Hematopoietic multipotent progenitor cell treated with erythropoietin and hydrocortisone succinate and interleukin-3 and kit ligand, for 17 days (in vitro differentiated cells): ENCODE data around the gene AZGP1.
"Not testable (repeated sequence)": the region's sequence is repeated elsewhere in the genome, so short reads cannot be mapped to it uniquely, and the experiment has no call there.

ENCODE experiments used
- DNase-seq: peaks from one replicate; pipeline ENCODE4 v3.0.0-alpha.2; 2015; ENCODE audit warnings: low spot score

AZGP1 gene

DNA sequence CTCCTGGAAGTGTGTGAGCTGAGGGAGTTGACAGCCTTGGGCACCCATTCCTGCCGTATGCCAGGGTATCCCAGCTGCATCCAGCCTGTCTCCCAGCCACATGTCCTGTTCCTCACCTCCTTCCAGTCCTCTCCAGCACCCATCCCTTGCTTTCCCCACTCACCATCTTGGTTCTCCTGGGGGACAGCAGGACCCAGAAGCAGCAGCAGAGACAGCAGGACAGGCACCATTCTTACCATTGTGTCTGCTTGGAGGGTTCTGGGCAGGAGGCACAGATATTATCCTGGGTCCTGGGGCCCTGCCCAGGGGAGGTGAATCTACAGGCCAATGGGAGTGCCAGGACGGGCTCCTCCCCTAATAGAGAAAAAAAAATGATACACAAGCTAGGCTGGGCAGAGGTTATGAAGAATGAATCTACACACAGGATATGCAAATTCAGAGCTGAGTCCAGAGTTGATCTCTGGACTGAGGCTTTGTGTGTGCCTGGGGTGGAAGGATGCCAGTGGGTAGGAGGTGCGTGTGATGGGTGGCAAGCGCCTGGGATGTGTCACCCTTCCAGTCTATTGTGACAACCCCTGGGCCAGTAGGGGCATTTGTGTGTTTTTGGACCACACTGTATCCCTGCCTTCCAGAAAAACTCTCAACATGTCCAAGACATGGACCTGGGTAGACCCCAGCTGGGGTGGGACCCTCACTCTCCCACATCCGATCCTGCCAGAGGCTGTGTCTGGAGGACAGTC is at the start of gene AZGP1:
Gene AZGP1 (minus strand): TSS at position 250 of the 740 bp plus-strand sequence. CDS start 11 bp downstream, at position 239.
- DNase-seq, result no peak

DNA sequence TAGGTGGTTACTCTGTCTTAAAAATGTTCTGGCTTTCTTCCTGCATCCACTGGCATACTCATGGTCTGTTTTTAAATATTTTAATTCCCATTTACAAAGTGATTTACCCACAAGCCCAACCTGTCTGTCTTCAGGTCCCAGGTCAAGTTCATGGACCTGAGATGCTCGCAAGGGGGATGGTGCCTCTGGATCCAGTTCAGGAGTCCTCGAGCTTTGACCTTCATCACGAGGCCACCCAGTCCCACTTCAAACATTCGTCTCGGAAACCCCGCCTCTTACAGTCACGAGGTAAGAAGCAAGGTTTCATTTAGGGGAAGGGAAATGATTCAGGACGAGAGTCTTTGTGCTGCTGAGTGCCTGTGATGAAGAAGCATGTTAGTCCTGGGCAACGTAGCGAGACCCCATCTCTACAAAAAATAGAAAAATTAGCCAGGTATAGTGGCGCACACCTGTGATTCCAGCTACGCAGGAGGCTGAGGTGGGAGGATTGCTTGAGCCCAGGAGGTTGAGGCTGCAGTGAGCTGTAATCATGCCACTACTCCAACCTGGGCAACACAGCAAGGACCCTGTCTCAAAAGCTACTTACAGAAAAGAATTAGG is 48.3 kb upstream of the AZGP1 start:
- no peak for DNase-seq

DNA sequence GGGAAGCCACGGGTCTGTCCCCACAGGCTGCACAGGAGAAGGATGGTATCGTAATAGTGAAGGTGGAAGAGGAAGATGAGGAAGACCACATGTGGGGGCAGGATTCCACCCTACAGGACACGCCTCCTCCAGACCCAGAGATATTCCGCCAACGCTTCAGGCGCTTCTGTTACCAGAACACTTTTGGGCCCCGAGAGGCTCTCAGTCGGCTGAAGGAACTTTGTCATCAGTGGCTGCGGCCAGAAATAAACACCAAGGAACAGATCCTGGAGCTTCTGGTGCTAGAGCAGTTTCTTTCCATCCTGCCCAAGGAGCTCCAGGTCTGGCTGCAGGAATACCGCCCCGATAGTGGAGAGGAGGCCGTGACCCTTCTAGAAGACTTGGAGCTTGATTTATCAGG is 47.7 kb upstream of the AZGP1 start:
- DNase-seq, result no peak

DNA sequence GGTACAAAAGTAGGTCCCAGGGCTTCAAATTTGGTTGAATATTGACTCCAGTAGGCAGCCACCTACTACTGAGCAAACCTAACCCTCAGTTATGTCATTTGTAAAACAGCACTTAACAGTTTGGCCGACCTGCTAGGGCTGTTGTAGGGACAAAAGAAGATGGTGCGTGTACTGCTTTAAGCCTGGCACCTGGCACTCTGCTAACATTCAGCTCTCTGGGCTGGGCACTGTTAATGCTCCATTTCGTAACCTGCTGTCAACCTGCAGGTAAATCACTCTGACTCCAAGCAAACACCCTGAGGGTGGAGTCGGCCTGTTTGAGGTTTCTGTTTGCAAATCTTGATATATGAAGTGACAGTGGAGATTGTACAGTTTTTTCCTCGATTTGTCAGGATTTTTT is 46.8 kb upstream of the AZGP1 start:
- DNase-seq, result no peak

DNA sequence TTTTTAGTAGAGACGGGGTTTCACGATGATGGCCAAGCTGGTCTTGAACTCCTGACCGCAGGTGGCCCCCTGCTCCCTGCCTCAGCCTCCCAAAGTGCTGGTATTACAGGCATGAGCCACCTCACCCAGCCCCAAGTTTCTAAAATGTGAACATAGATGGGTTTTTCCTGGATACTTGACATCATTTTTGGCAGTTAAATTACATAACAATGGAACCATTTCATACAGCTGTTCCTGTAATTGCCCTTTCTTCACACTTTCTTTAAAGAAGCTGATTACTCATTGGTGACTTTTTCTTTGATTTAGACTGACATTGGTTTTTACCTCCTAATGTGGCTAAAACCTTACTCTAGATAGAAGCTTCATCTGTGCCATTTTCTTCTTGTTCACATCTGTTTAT is 45.5 kb upstream of the AZGP1 start:
- no peak for DNase-seq

DNA sequence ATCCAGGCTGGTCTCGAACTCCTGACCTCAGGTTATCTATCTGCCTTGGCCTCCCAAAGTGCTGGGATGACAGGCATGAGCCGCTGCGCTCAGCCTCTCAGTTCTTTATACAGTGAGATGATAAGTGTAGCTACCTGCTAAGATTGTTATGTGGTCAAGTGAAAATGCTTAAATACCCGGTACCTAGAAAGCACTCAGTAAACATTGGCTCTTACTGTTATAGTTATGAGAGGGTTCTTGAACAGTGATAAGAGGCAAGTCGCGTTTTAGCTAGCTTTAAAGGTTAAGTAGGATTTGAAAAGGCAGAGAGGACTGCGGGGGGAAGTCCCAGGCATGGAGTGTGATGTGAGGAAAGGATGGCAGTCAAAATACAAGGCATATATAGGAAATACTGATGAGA is 44.1 kb upstream of the AZGP1 start:
- DNase-seq, result no peak

DNA sequence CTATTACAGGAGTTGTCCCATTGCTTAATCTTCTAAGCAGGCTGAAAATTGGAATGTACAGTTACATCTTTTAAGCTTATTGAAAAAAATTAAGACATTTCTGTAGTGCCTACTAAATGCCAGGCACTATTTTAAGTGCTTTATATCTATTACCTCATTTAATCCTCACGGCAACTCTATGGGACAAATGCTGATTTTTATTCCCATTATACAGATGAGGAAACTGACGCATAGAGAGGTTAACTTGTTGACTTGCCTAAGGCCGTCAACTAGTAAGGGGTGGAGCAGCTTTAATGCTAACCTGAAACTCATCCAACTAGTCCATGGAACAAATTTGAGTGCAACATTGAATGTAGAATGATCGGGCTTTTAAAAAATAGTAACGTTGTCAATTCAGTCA is 42.0 kb upstream of the AZGP1 start:
- DNase-seq, result no peak

DNA sequence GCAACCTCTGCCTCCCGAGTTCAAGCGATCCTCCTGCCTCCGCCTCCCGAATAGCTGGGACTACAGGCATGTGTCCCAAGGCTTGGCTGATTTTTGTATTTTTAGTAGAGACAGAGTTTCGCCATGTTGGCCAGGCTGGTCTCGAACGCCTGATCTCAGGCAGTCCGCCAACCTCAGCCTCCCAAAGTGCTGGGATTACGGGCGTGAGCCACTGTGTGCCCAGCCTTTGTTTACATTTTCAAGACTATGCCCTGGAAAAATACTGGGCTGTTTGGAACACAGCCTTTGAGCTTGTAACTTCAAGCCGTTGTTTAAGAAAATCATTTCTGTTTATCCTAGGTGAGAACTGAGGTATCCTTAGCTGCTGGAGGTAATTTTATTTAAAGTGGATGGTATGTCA is 41.5 kb upstream of the AZGP1 start:
- DNase-seq, result no peak

DNA sequence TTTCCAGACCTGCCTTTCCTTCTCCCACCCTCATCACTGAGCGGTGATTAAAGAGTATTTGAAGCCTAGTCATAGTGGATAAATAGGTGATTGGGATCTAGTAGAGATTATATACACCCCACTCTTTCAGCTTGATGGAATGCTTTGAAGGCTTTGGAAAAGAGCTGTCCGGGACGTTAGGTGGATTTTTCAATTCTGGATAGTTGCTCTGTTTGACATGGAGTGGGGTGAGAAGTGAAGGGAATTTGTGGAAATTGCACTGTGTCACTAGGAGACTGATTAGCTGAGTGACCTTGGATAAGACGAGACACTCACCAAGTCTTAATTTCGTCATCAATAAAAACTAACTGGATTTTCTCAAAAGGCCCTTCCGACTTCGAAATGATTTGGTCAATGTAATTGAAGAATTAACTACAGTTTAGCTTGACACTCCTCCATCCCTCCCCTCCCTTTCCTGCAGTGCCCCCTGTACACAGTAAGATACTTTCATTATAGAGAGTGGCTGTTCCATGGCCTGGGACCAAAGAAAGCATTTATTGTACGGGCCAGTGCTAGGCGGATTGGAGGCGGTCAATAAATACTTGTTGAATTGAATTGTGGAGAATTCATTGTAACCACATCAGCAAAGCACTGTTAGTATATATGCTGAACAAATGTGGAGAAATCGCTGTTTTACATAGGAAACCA is 40.5 kb upstream of the AZGP1 start:
- peak; percentile 38 for DNase-seq

DNA sequence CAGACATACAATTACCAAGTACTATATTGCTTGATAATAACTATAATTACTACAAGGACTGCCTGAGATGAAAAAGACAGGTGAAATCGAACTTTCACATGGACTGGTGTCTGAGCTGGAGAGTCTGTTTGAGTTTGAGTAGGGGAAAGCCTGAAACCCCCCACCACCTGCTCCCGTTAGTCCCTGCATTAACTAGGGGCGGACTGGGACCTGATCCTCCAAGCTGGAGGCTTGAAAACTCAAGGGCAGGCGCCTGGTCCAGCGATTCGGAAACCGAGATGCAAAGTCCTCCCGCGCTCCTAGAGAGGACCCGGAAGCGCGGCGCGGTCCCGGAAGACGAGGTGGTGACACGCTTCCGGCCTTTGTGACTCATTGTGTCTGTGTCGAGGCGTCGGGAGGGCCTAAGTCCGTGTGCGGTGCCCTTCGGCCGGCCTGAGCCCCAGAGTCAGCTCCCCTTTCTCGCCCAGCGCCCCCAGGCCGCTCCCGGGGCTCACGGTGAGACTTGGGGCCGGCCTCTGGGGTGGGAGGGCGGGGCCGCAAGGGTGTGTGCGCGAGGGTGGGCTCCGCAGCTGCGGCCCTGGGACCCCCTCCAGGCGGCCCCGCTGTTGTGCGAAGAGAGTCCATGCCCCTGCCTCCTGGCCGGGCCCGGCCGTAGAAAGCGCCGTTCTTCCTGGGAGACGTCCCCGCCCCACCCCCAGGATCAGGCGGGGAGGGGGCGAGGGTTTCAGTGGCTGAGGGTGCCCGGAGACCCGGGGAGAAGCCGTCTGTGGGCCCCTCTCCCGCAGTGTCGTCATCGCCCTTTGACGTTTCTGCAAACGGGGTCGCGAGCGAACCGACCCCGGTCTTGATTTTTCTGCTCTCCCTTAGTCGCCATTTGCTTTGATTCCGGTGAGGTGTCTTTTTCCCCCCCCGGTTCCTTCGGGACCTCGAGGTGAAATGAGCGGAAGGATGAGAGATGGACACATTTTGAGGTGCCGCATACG is 39.7 kb upstream of the AZGP1 start, which contains the start of gene ZKSCAN1:
Gene ZKSCAN1 (plus strand): TSS at position 365 of the 983 bp plus-strand sequence. CDS start 7,911 bp downstream, outside the sequence.
- DNase-seq, result peak; percentile 91

DNA sequence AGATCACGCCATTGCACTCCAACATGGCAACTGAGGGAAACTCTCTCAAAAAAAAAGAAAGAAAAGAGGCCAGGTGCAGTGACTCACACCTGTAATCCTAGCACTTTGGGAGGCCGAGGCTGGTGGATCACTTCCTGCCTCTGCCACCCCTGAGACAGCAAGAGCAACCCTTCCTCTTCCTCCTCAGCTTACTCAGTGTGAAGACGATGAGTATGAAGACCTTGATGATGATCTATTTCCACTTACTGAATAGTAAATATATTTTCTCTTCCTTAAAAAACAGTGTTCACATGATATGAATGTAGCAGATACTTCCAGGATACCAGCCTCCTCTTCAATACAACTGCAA is 37.5 kb upstream of the AZGP1 start:
- no peak for DNase-seq

DNA sequence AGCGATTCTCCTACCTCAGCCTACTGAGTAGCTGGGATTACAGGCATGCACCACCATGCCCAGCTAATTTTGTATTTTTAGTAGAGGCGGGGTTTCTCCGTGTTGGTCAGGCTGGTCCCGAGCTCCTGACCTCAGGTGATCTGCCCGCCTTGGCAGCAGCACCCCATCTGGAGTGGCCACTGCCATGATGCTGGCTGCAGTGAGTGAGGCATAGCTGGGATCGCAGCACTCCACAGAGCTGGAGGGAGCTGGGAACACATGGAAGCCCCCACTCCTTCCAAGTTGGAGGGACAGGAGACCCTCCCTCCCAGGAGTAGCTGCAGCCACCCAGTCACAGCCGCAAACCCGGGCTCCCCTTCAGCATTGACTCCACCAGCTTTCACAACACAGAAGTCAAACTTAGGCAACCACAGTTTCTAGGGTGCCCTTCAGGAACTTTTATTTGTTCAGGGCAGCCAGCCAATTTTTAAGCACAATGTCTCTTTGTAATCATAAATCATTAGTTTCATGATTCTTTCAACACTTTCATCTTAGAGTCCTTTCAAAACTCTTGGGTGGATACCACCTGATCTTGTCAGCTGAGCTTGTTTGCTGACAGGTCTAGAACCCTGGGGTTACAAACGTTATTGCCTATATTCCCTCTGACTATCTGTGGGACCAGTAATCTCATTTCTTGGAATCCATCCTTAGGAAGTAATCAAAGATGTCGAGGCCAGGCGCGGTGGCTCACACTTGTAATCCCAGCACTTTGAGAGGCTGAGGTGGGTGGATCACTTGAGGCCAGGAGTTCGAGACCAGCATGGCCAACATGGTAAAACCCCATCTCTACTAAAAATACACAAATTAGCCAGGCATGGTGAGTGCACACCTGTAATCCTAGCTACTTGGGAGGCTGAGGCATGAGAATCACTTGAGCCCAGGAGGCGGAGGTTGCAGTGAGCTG is 36.8 kb upstream of the AZGP1 start:
- not testable (repeated sequence) for DNase-seq

DNA sequence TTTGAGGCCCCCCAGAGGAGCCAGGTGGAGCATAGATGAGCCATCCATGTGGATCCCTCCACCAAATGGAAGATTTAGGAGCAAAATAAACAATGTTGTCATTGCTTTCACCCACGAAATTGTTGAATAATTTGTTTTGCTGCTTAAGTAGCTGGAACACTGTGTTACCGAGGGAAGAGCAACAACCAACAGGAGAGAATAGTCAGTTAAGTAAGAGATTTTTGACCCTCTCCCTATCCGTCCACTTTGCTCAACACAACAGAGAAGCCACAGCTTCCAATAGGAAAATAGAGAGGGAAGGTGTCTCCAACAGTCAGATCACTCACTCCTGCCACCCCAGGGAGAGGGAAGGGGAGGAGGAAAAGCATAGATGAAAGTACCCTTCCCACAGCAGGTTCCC is 35.7 kb upstream of the AZGP1 start:
- no peak for DNase-seq

DNA sequence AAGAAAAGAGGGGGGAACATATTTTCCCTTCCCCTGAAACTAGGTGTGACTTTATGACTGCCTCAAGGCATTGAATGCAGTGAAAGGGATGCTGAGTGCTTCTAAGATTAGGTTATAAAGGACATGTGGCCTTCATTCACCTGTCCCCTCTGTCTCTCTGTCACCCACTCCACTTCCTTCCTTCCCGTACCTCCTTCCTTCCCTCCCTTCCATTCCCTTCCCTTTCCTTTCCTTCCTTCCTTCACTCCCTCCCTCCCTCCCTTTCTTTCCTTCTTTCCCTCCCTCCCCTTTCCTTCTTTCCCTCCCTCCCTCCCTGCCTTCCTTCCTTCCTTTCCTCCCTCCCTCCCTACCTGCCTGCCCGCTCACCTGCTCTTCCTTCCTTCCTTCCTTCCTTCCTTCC is 35.1 kb upstream of the AZGP1 start:
- DNase-seq, result no peak

DNA sequence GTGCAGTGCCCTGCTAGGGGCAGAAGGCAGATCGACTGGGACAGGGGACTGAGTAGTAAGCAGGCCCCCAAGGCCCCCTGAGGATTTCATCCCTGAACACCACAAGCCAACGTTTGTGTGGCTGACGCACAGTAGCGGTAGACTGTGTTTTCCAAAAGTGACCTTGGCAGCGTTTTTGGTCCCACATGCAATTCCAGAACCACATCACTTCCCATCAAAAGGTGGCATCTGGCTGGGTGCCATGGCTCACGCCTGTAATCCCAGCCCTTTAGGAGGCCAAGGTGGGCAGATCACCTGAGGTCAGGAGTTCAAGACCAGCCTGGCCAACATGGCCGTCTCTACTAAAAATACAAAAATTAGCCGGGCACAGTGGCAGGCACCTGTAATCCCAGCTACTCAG is 34.1 kb upstream of the AZGP1 start:
- DNase-seq, result not testable (repeated sequence)

DNA sequence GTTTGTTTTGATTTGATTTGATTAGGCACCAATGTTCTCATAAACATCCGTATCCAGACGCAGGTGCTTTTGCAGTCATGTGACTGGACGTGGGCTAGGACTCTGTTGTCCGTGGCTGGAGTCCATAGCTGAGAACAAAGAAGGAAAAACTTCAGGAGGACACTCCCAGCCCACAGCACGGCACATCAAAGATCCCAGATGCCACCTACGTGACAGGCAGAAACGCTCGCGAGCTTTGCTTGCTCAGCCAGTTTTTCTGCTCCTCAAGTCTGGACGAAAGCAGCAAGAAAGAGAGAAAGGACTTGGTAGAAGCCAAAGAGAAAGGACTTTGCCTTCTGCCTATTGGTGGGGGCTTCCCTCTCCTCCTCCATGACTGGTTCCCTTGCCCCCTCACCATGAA is 32.7 kb upstream of the AZGP1 start:
- DNase-seq, result no peak

DNA sequence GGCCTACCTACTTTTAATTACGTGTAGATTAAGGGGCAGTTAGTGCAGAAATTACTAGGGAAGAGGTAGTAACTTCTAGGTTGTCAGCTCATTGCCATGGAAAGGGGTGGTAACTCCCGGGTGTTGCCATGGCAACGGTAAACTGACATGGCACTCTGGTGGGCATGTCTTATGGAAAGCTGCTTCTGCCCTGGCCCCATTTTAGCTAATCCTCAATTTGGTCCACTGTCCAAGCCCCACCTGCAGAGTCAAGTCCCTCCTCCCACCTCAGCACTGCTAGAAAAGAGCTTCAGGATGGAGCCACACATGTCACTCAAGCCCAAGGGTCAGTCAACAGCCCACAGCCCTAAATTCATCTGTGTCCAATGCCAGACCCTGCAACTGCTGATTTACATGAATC is 32.1 kb upstream of the AZGP1 start:
- no peak for DNase-seq

DNA sequence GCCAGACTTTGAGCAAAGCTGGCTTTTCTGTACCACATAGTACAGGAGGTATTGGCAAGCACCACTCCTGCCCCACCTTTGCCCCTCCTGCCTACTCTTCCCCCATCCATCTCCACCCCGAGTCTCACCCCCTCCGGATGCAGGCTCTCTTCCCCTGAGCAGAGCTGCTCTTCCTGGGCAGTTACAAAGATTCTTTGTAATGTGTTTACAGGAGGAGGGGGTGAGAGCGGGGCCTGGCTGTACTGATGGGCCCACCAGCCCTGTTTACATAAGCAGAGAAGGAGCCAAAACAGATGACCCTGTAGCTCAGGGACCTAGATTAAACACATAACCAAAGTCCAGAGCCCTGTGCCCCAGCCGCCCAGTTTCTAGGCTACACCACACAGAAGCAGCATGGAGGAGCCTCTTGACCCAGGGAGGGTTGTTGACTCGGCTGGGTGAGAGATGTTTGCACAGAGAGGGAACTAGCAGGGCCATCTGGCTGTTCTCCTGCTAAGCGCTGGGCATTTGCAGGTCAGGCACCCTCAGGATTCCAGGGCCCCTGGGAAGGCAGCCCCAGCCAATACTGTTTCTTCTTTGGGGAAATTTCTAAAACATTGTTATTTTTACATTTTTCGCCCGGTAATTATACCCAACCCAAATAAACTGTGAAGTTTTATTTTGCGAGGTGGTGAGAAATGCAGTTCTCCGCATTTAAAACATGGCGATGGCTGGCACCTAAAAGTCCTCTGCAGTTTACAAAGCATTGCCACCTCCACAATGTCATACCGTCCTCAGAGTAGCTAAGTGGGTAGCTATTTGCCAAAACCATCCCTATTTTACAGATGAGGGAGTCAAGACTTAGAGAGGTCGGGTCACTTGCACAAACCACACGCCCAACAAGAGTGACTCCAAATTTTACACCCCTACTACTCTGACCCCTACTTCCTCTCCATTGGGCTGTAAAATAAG is 28.2 kb upstream of the AZGP1 start:
- DNase-seq, result no peak

DNA sequence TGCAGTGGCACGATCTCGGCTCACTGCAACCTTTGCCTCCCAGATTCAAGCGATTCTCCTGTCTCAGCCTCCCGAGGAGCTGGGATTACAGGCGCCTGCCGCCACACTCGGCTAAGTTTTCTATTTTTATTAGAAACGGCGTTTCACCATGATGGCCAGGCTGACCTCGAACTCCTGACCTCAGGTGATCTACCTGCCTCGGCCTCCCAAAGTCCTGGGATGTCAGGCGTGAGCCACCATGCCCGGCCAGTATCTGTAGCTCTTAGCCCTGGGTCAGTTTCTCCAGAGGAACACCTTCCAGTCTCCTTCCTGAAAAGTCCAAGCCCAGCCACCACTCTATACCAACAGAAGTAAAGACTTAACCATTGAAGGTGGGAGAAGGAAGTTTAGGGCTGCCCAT is 24.4 kb upstream of the AZGP1 start:
- DNase-seq, result no peak
